ENCODE measurements around the gene TBX4.

GRCh38 chr17:61420745-61421398 is 31.4 kb upstream of the TBX4 start:
- TF ChIP-seq CTCF (conservative IDR thresholded peaks at IDR 0.05; ENCODE audit: low read length) (no peak), EZH2phosphoT487 (IDR thresholded peaks at IDR 0.05; ENCODE audit: borderline replicate concordance) (no peak)
